NCI-H82 treated with DMSO at 0.1 percent for 48 hours (cell line): ENCODE results near the gene ATP10A.
"Not testable (repeated sequence)": the region's sequence is repeated elsewhere in the genome, so short reads cannot be mapped to it uniquely, and the experiment has no call there.

Experiments
- DNase-seq: peaks from one replicate; lab custom pipeline; 2025; ENCODE audit not compliant: unreplicated experiment; lab: John Stamatoyannopoulos, UW

The ATP10A gene

GRCh38 chr15:25667829-25668228 lies 195.3 kb downstream of the ATP10A start:
- no peak for DNase-seq

- DNase-seq, result no peak
Measured at GRCh38 chr15:25665913-25666312, 197.2 kb downstream of the ATP10A start.

GRCh38 chr15:25664761-25665160 lies 198.4 kb downstream of the ATP10A start:
- DNase-seq, result no peak

GRCh38 chr15:25663515-25663914 lies 199.6 kb downstream of the ATP10A start:
- DNase-seq, result no peak

GRCh38 chr15:25661898-25662297 lies 201.2 kb downstream of the ATP10A start:
- DNase-seq, result no peak

GRCh38 chr15:25659251-25659650 lies 203.9 kb downstream of the ATP10A start:
- no peak for DNase-seq

- no peak for DNase-seq
Measured at GRCh38 chr15:25658560-25658959, 204.6 kb downstream of the ATP10A start.

- DNase-seq, result no peak
Measured at GRCh38 chr15:25655207-25655948, 207.7 kb downstream of the ATP10A start.

GRCh38 chr15:25653371-25653770 lies 209.8 kb downstream of the ATP10A start:
- no peak for DNase-seq

- DNase-seq, result no peak
Measured at GRCh38 chr15:25652704-25653103, 210.4 kb downstream of the ATP10A start.

GRCh38 chr15:25649390-25649789 lies 213.7 kb downstream of the ATP10A start:
- DNase-seq, result peak; percentile 43

GRCh38 chr15:25643120-25643519 lies 220.0 kb downstream of the ATP10A start:
- no peak for DNase-seq

- DNase-seq, result no peak
Measured at GRCh38 chr15:25641762-25642161, 221.4 kb downstream of the ATP10A start.

GRCh38 chr15:25641361-25641760 lies 221.8 kb downstream of the ATP10A start:
- DNase-seq, result peak; percentile 70

GRCh38 chr15:25640959-25641358 lies 222.2 kb downstream of the ATP10A start:
- peak; percentile 35 for DNase-seq

- no peak for DNase-seq
Measured at GRCh38 chr15:25640381-25640780, 222.7 kb downstream of the ATP10A start.

- DNase-seq, result not testable (repeated sequence)
Measured at GRCh38 chr15:25636486-25636885, 226.6 kb downstream of the ATP10A start.

GRCh38 chr15:25635191-25635590 lies 227.9 kb downstream of the ATP10A start:
- no peak for DNase-seq

GRCh38 chr15:25633862-25634261 lies 229.3 kb downstream of the ATP10A start:
- no peak for DNase-seq

GRCh38 chr15:25631971-25632370 lies 231.2 kb downstream of the ATP10A start:
- DNase-seq, result no peak
